GM23338 (cell line): ENCODE measurements around the gene MMD. TPM values are rescaled to one million over a fixed set of nuclear protein-coding genes. Genes with fewer than 3 reads are reported as not detected.

Experiments
- ZNF114 ChIP-seq: fragments of 250-450 bp; sonication (Bioruptor Pico); IDR thresholded peaks from 2 replicates; pipeline ENCODE4 v1.5.0; 2020; ENCODE audit warnings: mild to moderate bottlenecking, moderate library complexity
- ZNF462 ChIP-seq: fragments of 250-450 bp; sonication (Bioruptor Pico); IDR thresholded peaks from 2 replicates; pipeline ENCODE4 v1.5.0; 2020; ENCODE audit warnings: mild to moderate bottlenecking, moderate library complexity
- polyA plus RNA-seq: library from polyadenylated mRNA; unstranded; fragments of >200 nt; fragmentation: Nextera tagmentation; extraction: Ambion mirVana; gene quantifications from 2 replicates; pipeline ENCODE4 v1.2.1, GENCODE V29; 2016
- total RNA-seq: library from RNA; depleted of rRNA; stranded (reverse); fragments of >200 nt; shearing (Covaris generic); gene quantifications from 2 replicates; pipeline ENCODE4 v1.2.3, GENCODE V29; 2014
- TF ChIP-seq, protein P1 (sequence below): IDR thresholded peaks from one replicate; pipeline ENCODE4 v1.6.1; 2018; ENCODE audit warnings: antibody characterized with exemption; ENCODE audit not compliant: unreplicated experiment

MMD gene
- total and polyA plus RNA-seq, 2 experiments from 2014 or later = 46.4 to 47.0 TPM

DNA sequence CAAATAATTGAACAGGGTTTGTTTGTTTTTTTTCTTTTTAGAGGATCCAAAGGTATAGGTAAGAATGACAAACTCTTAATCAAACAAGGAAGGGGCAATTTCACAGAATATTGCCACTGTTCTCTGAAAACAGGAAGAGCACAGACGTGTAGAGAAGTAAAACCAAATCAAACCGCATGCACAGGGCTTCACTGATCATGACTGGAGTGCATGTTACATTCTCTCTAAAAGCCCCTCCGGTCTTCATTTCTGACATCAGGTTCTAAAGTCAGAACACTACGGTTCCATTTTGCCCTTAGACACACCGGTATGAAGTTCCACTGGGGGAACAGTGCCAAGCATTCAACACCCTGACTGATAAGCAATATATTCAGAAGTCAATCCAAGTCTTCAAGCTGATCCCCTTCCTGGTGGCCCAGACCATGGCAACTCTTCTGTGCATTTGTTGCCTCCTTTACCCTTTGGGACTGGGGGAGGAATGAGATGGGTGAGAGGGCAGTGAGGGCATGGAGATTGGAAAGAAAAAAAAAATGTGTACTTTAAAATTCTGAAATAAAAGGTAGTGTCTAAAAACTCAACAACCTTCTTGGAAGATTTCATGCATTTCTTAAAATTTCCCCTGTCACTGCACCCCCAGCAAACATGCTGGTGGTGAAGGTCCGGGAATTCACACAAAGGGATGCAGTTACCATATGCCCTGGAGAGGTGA lies 1.4 kb downstream of the MMD start (continued):
- no peak for TF ChIP-seq ZNF462
- TF ChIP-seq, protein P1, sequence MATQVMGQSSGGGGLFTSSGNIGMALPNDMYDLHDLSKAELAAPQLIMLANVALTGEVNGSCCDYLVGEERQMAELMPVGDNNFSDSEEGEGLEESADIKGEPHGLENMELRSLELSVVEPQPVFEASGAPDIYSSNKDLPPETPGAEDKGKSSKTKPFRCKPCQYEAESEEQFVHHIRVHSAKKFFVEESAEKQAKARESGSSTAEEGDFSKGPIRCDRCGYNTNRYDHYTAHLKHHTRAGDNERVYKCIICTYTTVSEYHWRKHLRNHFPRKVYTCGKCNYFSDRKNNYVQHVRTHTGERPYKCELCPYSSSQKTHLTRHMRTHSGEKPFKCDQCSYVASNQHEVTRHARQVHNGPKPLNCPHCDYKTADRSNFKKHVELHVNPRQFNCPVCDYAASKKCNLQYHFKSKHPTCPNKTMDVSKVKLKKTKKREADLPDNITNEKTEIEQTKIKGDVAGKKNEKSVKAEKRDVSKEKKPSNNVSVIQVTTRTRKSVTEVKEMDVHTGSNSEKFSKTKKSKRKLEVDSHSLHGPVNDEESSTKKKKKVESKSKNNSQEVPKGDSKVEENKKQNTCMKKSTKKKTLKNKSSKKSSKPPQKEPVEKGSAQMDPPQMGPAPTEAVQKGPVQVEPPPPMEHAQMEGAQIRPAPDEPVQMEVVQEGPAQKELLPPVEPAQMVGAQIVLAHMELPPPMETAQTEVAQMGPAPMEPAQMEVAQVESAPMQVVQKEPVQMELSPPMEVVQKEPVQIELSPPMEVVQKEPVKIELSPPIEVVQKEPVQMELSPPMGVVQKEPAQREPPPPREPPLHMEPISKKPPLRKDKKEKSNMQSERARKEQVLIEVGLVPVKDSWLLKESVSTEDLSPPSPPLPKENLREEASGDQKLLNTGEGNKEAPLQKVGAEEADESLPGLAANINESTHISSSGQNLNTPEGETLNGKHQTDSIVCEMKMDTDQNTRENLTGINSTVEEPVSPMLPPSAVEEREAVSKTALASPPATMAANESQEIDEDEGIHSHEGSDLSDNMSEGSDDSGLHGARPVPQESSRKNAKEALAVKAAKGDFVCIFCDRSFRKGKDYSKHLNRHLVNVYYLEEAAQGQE = no peak
- no peak for TF ChIP-seq ZNF114 (CRISPR knock-in tag)
